Heart right ventricle (tissue), 16 donors: ENCODE measurements around the gene SCRT2. TPM values are rescaled to one million over a fixed set of nuclear protein-coding genes. Genes with fewer than 3 reads are reported as not detected.

ENCODE experiments used
- ATAC-seq, 8 donors: fragments of 200-7000 bp; cut with Tn5 transposase; one replicate each; pipeline ENCODE4 v1.9.1; 2020; ENCODE audit warnings: mild to moderate bottlenecking in 8 of 8, moderate library complexity in 8 of 8, moderate number of reproducible peaks in 1 of 8
- DNase-seq, 2 donors: peaks; one replicate each; pipeline ENCODE4 v3.0.0-alpha.2; 2020
- H3K27ac ChIP-seq, 10 donors: fragments of 200-600 bp; sonication (generic) in 2 of 10; one replicate each; pipeline versions ENCODE4 v1.5.0 to v1.8.0; 2020 to 2022; ENCODE audit warnings: mild to moderate bottlenecking in 3 of 10
- H3K27me3 ChIP-seq, 7 donors: fragments of 200-600 bp; one replicate each; pipeline ENCODE4 v1.8.0; 2021 to 2022; ENCODE audit warnings: mild to moderate bottlenecking in 2 of 7
- H3K36me3 ChIP-seq, 9 donors: fragments of 200-600 bp; sonication (generic) in 1 of 9; one replicate each; pipeline versions ENCODE4 v1.5.0 to v1.8.0; 2020 to 2022; ENCODE audit warnings: mild to moderate bottlenecking in 2 of 9
- H3K4me1 ChIP-seq, 9 donors: fragments of 200-600 bp; sonication (generic) in 1 of 9; one replicate each; pipeline versions ENCODE4 v1.5.0 to v1.8.0; 2020 to 2022; ENCODE audit warnings: mild to moderate bottlenecking in 4 of 9
- H3K4me3 ChIP-seq, 10 donors: fragments of 200-600 bp; sonication (generic) in 2 of 10; one replicate each; pipeline versions ENCODE4 v1.5.0 to v1.8.0; 2020 to 2022; ENCODE audit warnings: mild to moderate bottlenecking in 7 of 10, moderate library complexity in 2 of 10
- H3K9me3 ChIP-seq, 11 donors: fragments of 200-600 bp in 10 of 11; sonication (generic) in 2 of 11; one replicate each; pipeline versions ENCODE4 v1.5.0 to v1.8.0; 2013 to 2022; ENCODE audit warnings: mild to moderate bottlenecking in 2 of 11, control low read depth in 1 of 11, moderate library complexity in 1 of 11
- WGBS, 2 donors: extraction: QIAGEN DNeasy Blood & Tissue Kit; methylation state at CpG; one replicate each; pipeline ENCODE4 v1.1.7; 2013; ENCODE audit warnings: inconsistent platforms in 1 of 2; 5-methylcytosine and 5-hydroxymethylcytosine counted together
- intact Hi-C, 10 donors: fragments of 100-400 bp; cut with DNase I; formaldehyde crosslinking; loops; one replicate each; pipeline versions ENCODE4 v1.11.1 to v1.14.2; 2022
- polyA plus RNA-seq, 2 donors: library from polyadenylated mRNA; stranded (reverse); fragments of 200-250 nt; gene quantifications; one replicate each; pipeline ENCODE4 v1.2.3, GENCODE V29; 2013
- total RNA-seq, 10 donors: library from RNA; stranded (reverse); fragmentation: NEBNext Ultra II Directional in 3 of 10; extraction: Animal tissue kit (Norgen Biotek cat#: 25700) in 3 of 10; gene quantifications; one replicate each; pipeline versions ENCODE4 v1.2.1 to v1.2.4, GENCODE V29; 2021 to 2023
- TF ChIP-seq, protein P1 (sequence below), 9 donors: fragments of 200-600 bp; sonication (generic) in 2 of 9; IDR thresholded peaks; one replicate each; pipeline versions ENCODE4 v1.5.0 to v1.8.0; 2021 to 2022; ENCODE audit warnings: antibody characterized with exemption in 9 of 9, mild to moderate bottlenecking in 5 of 9, moderate library complexity in 1 of 9
- donor health status: Arrhythmogenic right ventricular cardiomyopathy.
- donor health status: ischemic (EF 13 %, LVEDD 7.1; RV severe dilation, severe dysfunction).
- donor health status: healthy with polysubstance abuse.
- donor health status: DM: no; HTN: yes; CAD: no.
- donor health status: DM: no; HTN: no; CAD: no.
- donor health status: ischemic (EF 25% LVEDD 6.9; RV normal size, moderate dysfunction).
- donor health status: ischemic (EF 25% LVEDD 5.7; RV mildly dilated, moderate dysfunction).
- donor health status: healthy.
- donor health status: DM: yes; HTN: yes; CAD: no.
- donor health status: Ischemic cardiomyopathy.
- donor health status: ischemic (EF 35%, LVEDD 5.7; RV mildly dilated, moderate dysfunction).
- donor health status: nonischemic (EF 11% LVEDD 7.7; RV severe dilation, severe dysfunction).
- donor health status: DM: yes; HTN: yes; CAD: no.
- donor health status: PGD.
- donor health status: ischemic (EF 29% LVEDD 5.4; RV normal size, mild dysfunction).
- donor health status: nonischemic (EF 23%, LVEDD 6.1; RV moderate dilation, normal function).

Gene SCRT2
- total and polyA plus RNA-seq, 12 donors = not detected

DNA sequence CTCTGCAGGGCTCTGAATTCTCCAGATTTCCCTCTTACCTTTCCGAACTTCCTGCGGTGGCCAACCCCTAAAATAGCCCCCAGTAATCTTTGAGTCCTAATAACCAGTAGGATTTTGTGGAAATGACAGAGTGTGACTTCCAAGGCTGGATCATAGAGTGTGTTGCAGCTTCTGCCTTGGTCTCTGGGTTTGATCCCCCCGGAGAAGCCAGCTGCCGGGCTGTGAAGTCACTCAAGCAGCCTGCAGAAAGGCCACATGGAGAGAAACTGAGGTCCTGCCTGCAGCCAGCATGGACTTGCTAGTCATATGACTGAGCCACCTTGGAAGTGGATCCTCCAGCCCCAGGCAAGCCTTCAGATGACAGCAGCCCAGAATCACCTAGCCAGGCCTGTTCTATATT is 46.3 kb upstream of the SCRT2 start:
- peaks cover 0 to 6% (median 0%) of the 10 kb centered on the region in 11 donors for H3K9me3 ChIP-seq
- DNase-seq (no peak), ATAC-seq (no peak)
- H3K36me3 ChIP-seq = no peaks in the 10 kb centered on the region
- TF ChIP-seq, protein P1, sequence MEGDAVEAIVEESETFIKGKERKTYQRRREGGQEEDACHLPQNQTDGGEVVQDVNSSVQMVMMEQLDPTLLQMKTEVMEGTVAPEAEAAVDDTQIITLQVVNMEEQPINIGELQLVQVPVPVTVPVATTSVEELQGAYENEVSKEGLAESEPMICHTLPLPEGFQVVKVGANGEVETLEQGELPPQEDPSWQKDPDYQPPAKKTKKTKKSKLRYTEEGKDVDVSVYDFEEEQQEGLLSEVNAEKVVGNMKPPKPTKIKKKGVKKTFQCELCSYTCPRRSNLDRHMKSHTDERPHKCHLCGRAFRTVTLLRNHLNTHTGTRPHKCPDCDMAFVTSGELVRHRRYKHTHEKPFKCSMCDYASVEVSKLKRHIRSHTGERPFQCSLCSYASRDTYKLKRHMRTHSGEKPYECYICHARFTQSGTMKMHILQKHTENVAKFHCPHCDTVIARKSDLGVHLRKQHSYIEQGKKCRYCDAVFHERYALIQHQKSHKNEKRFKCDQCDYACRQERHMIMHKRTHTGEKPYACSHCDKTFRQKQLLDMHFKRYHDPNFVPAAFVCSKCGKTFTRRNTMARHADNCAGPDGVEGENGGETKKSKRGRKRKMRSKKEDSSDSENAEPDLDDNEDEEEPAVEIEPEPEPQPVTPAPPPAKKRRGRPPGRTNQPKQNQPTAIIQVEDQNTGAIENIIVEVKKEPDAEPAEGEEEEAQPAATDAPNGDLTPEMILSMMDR (IDR thresholded peaks at IDR 0.05) = no peak
- H3K4me3 ChIP-seq = no peak overlapping the region
- peaks cover 0 to 4% (median 0%) of the 10 kb centered on the region in 9 donors for H3K4me1 ChIP-seq
- peaks cover 0 to 31% (median 14%) of the 10 kb centered on the region in 7 donors for H3K27me3 ChIP-seq
- WGBS, 2 donors = 90 to 91% methylated on average over 4 of the region's 4 CpGs
- intact Hi-C loops = loop anchor here in 3 of 10 donors (10.0 kb wide), 3 partner anchors 47 to 367 kb away; partner anchors contain the start of gene SCRT2 (in 1 of the 3)
- no peak overlapping the region for H3K27ac ChIP-seq

DNA sequence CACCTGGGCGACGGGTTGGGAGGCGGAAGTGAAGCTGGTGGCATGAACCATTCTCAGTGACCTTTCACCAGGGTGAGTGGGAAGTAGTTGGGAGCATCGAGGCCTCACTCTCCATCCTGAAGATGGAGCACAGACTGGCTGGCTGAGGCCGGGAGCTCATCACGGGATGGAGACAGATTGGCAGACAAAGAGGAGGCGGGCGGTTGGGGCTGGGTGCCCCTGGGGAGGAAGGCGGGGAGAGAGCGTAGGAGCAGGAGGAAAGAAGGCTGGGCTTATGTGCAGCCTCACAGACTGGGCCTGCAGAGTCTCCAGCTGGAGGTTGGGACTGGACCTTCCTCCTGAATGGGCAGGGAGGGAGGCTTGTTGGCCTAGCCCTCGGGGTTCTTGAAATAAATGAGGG is 44.2 kb upstream of the SCRT2 start:
- Histone ChIP-seq H3K36me3 (no peaks in the 10 kb centered on the region), H3K27me3 (peaks cover 0 to 23% (median 0%) of the 10 kb centered on the region in 7 donors), H3K4me3 (no peak overlapping the region), H3K4me1 (peaks cover 0 to 4% (median 0%) of the 10 kb centered on the region in 9 donors), H3K27ac (no peak overlapping the region), H3K9me3 (peaks cover 0 to 7% (median 0%) of the 10 kb centered on the region in 11 donors)
- WGBS, 2 donors = 51 to 59% methylated on average over 11 of the region's 11 CpGs
- no peak for DNase-seq
- ATAC-seq = no peak
- TF ChIP-seq, protein P1 (IDR thresholded peaks at IDR 0.05) = no peak
- intact Hi-C loops = loop anchor here in 3 of 10 donors (10.0 kb wide), 3 partner anchors 45 to 365 kb away; partner anchors contain the start of gene SCRT2 (in 1 of the 3)

DNA sequence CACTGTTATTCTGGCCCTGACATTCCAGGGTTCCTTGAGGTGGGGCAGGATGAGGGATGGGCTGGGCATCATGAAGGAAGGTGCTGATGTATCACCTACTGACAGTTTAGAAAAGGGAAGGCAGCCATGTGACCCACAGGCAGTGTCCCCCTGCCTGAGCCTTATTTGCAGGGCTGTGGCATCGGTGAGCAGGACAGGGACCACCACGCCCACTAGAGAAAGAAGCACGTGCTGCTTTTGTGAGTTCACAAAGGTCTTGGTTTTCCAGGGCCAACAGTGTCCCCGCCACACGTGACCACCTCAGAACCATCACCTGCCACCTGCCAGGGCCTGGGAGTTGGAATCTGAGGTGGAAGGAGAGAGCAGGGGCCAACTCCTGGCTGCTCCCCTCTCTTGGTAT is 43.5 kb upstream of the SCRT2 start:
- ATAC-seq (no peak), DNase-seq (no peak)
- no peak overlapping the region for H3K27ac ChIP-seq
- TF ChIP-seq, protein P1 (IDR thresholded peaks at IDR 0.05) = no peak
- peaks cover 0 to 14% (median 3%) of the 10 kb centered on the region in 11 donors for H3K9me3 ChIP-seq
- intact Hi-C loops = no loop called here
- peaks cover 0 to 15% (median 0%) of the 10 kb centered on the region in 7 donors for H3K27me3 ChIP-seq
- H3K4me3 ChIP-seq = no peak overlapping the region
- WGBS, 2 donors = 81 to 92% methylated on average over 5 of the region's 5 CpGs
- H3K36me3 ChIP-seq = no peaks in the 10 kb centered on the region
- H3K4me1 ChIP-seq = peaks cover 0 to 3% (median 0%) of the 10 kb centered on the region in 9 donors

DNA sequence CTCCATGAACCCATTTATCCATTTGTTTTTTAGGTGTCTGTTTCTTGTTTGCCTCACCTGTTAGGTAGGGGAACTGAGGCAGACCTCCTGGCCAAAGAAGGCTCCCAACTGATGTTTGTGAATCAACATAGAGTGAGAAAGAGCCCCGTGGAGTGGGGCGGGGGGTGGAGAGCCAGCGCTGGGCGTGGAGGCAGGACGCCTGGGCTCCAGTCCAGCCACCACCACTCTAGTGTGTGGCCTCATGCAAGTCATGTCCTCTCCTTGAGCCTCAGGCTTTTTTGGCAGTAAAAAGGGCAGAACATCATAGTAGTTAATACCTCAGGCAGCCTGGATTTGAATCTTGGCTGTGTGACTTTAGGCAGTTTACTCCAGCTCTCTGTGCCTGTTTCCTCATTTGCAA is 42.2 kb upstream of the SCRT2 start:
- ATAC-seq (no peak), DNase-seq (no peak)
- 56 to 57% methylated on average over 5 of the region's 5 CpGs for WGBS, 2 donors
- Histone ChIP-seq H3K4me1 (no peaks in the 10 kb centered on the region), H3K9me3 (peaks cover 0 to 27% (median 6%) of the 10 kb centered on the region in 11 donors), H3K36me3 (no peaks in the 10 kb centered on the region), H3K27me3 (peaks cover 0 to 6% (median 0%) of the 10 kb centered on the region in 7 donors), H3K27ac (no peak overlapping the region), H3K4me3 (no peak overlapping the region)
- TF ChIP-seq, protein P1 (IDR thresholded peaks at IDR 0.05) = no peak
- intact Hi-C loops = no loop called here
